Mucosa of rectum (tissue), 2 donors: Measurements from ENCODE around the gene TMEM121B.

Experiments
- H3K27ac ChIP-seq, 2 donors: one replicate each; pipeline ENCODE4 v1.7.0; 2013; ENCODE audit warnings: inconsistent platforms in 2 of 2, low read depth in 2 of 2, low read length in 2 of 2
- H3K27me3 ChIP-seq, 2 donors: one replicate each; pipeline ENCODE4 v1.7.0; 2013; ENCODE audit warnings: low read length in 2 of 2; ENCODE audit not compliant: control insufficient read depth in 2 of 2, insufficient read depth in 2 of 2
- H3K36me3 ChIP-seq, 2 donors: one replicate each; pipeline ENCODE4 v1.7.0; 2013; ENCODE audit warnings: low read length in 2 of 2; ENCODE audit not compliant: control insufficient read depth in 2 of 2, insufficient read depth in 2 of 2
- H3K4me1 ChIP-seq, 2 donors: one replicate each; pipeline ENCODE4 v1.7.0; 2013; ENCODE audit warnings: low read length in 2 of 2, mild to moderate bottlenecking in 1 of 2; ENCODE audit not compliant: control insufficient read depth in 2 of 2, insufficient read depth in 2 of 2
- H3K4me3 ChIP-seq, 2 donors: one replicate each; pipeline ENCODE4 v1.7.0; 2013; ENCODE audit warnings: low read length in 2 of 2
- H3K9ac ChIP-seq, 2 donors: one replicate each; pipeline ENCODE4 v1.7.0; 2013; ENCODE audit warnings: low read length in 2 of 2, low read depth in 1 of 2, mild to moderate bottlenecking in 1 of 2
- H3K9me3 ChIP-seq, 2 donors: one replicate each; pipeline ENCODE4 v1.7.0; 2013; ENCODE audit warnings: low read length in 2 of 2; ENCODE audit not compliant: control insufficient read depth in 2 of 2
- donor health status: healthy.
- donor health status: Normal muscosa, but diverticular disease.

TMEM121B gene

DNA sequence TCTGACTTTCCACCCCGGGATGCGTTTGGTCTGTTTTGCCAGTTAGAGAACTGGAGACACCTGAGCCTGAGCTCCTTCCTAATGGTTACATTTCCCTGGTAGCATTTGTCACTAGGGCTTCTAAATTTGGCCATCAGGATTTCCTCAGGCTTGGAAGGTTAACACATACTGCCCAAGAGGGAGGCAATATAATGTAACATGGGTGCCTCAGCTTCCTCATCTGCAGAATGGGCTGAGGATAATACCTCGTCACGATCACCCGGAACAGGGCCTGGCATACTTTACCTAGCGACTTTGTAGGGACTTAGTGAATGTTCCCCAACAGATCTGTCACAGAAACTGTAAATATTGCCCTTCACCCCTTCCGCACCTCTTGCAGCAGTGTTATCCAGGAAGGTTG lies 25.1 kb downstream of the TMEM121B start:
- no peaks in the 10 kb centered on the region for H3K27me3 ChIP-seq
- no peak overlapping the region for H3K27ac ChIP-seq
- peaks cover 26 to 37% of the 10 kb centered on the region in 2 donors for H3K36me3 ChIP-seq
- H3K9me3 ChIP-seq, result no peaks in the 10 kb centered on the region
- no peaks in the 10 kb centered on the region for H3K4me1 ChIP-seq
- H3K4me3 ChIP-seq, result no peak overlapping the region
- no peak overlapping the region for H3K9ac ChIP-seq

DNA sequence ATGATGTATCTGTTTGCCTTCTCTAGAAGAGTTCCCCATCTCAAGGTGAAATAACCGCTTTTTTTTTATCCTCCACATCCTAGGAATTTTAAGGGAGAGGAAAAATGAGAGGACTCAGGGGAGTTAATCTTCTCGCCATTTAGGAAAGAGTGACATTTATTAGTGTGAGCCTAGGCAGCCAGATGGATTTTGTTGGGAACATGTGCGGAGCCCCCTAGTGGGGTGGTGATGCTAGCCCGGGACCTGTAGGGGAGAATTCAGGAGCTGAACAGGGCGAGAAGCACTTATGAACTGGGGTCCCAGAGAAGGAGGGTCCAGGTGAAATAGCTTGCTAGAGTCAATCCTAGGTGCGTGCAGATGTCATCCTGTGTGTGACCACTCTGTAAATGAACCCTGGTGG lies 25.6 kb downstream of the TMEM121B start:
- Histone ChIP-seq H3K4me3 (no peak overlapping the region), H3K9me3 (no peaks in the 10 kb centered on the region), H3K36me3 (peaks cover 21 to 32% of the 10 kb centered on the region in 2 donors), H3K4me1 (no peaks in the 10 kb centered on the region), H3K9ac (no peak overlapping the region), H3K27ac (no peak overlapping the region), H3K27me3 (no peaks in the 10 kb centered on the region)

DNA sequence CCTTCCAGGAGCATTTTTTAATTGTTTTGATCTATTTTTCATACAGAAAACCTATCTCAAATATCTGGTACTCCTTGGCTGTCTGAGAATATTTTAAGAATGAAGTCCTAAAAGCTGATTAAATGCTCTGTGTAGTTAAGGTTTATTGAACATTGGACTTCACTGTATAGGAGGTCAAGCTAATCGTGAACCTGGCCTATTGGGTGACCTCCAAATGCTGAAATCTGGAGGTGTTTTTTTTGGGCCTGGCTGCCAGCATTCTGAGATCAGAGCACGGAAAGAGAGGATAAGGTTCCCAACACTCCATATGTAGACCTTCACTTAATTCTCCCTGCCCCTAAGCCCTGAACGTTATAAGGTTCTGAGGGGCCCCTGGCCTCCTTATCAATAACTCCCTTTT lies 28.1 kb downstream of the TMEM121B start:
- no peak overlapping the region for H3K27ac ChIP-seq
- no peaks in the 10 kb centered on the region for H3K9me3 ChIP-seq
- H3K36me3 ChIP-seq, result peaks cover 1 to 9% of the 10 kb centered on the region in 2 donors
- no peak overlapping the region for H3K9ac ChIP-seq
- peaks cover 0 to under 1% of the 10 kb centered on the region in 2 donors for H3K4me1 ChIP-seq
- H3K4me3 ChIP-seq, result no peak overlapping the region
- no peaks in the 10 kb centered on the region for H3K27me3 ChIP-seq

- no peaks in the 10 kb centered on the region for H3K36me3 ChIP-seq
- H3K9me3 ChIP-seq, result no peaks in the 10 kb centered on the region
- no peaks in the 10 kb centered on the region for H3K27me3 ChIP-seq
- H3K27ac ChIP-seq, result no peak overlapping the region
- H3K4me3 ChIP-seq, result no peak overlapping the region
- no peak overlapping the region for H3K9ac ChIP-seq
- H3K4me1 ChIP-seq, result peaks cover 3 to 5% of the 10 kb centered on the region in 2 donors
Measured at GRCh38 chr22:17091851-17092250, 29.3 kb downstream of the TMEM121B start.

DNA sequence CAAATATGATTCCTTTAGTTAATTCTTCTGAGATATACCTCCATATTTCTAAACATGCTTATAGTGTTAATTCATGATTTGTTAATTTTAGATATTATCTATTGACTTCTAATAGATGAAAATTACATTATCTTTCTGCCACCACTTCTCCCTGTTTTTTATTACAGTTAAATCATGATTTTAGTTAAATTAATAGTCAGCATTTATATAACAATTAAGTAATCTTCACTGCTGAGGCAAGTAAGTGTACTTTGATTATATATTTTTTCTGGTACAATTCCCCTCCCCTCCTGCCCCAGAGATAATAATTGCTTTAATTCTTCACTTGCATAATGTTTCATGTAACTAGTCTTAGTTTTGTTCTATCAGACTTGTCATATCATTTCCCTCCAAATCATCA lies 30.6 kb downstream of the TMEM121B start:
- Histone ChIP-seq H3K36me3 (no peaks in the 10 kb centered on the region), H3K4me3 (no peak overlapping the region), H3K4me1 (peaks cover 3 to 7% of the 10 kb centered on the region in 2 donors), H3K27me3 (no peaks in the 10 kb centered on the region), H3K9me3 (no peaks in the 10 kb centered on the region), H3K27ac (no peak overlapping the region), H3K9ac (no peak overlapping the region)

GRCh38 chr22:17087498-17088131 lies 33.5 kb downstream of the TMEM121B start:
- Histone ChIP-seq H3K4me1 (peaks cover 6 to 10% of the 10 kb centered on the region in 2 donors), H3K4me3 (peak overlapping the region in 1 of 2 donors; percentile 45), H3K9me3 (no peaks in the 10 kb centered on the region), H3K27ac (peak overlapping the region in 1 of 2 donors; percentile 19), H3K9ac (no peak overlapping the region), H3K36me3 (no peaks in the 10 kb centered on the region), H3K27me3 (no peaks in the 10 kb centered on the region)

- H3K9ac ChIP-seq, result no peak overlapping the region
- no peaks in the 10 kb centered on the region for H3K36me3 ChIP-seq
- H3K4me3 ChIP-seq, result peak overlapping the region in 1 of 2 donors; percentile 77
- no peaks in the 10 kb centered on the region for H3K9me3 ChIP-seq
- H3K4me1 ChIP-seq, result peaks cover 6 to 10% of the 10 kb centered on the region in 2 donors
- no peaks in the 10 kb centered on the region for H3K27me3 ChIP-seq
- H3K27ac ChIP-seq, result peak overlapping the region in 1 of 2 donors; percentile 19
Measured at GRCh38 chr22:17086788-17087497, 34.2 kb downstream of the TMEM121B start.

- Histone ChIP-seq H3K9ac (no peak overlapping the region), H3K27ac (no peak overlapping the region), H3K4me1 (peaks cover 6 to 10% of the 10 kb centered on the region in 2 donors), H3K4me3 (peak overlapping the region in 1 of 2 donors; percentile 77), H3K27me3 (no peaks in the 10 kb centered on the region), H3K36me3 (no peaks in the 10 kb centered on the region), H3K9me3 (no peaks in the 10 kb centered on the region)
Measured at GRCh38 chr22:17086296-17086695, 34.9 kb downstream of the TMEM121B start.

DNA sequence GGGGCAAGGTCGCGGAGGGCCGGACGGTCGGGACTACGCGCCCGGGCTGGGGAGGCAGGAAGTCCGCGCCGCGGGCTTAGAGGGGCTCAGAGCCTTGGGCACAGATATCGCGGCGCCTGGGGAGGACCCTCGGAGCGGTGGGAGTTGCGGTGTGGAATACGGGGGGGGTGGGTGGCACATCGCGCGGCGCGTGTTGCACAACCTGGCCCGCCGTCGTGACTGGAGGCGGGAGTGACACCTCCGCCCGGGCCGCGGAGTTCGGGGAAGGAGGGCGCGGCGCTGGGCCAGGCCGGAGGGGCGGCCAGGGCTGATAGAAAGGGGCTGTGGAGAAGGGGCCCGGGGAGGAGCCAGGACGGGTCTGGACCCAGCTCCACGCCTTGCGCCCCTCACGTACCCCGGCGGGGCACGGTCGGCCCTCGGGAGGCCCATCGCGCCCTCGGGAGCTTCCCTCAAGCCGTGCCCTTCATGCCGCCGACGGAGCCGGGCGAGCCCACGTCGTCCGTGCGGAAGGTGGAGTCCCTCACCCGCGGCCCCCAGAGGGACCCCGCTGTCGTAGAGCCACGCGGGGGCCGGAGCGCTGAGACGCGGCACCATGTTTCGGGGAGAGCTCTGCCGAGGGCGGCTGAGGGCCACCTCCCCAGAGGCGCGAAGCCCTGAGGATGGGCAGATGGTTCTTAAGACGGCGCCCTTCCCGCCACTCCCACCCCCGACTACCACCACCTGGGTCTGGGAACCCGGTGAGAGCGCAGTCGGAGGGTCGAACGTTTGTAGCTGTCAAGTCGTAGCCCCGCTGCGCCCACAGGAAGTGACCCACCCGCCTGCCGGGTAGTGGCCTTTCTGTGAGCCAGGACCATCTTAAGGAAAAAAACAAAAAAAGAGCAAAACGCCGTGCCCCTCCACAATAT lies 35.6 kb downstream of the TMEM121B start:
- Histone ChIP-seq H3K9ac (peak overlapping the region; percentile 74 to 97), H3K4me1 (peaks cover 6 to 10% of the 10 kb centered on the region in 2 donors), H3K36me3 (no peaks in the 10 kb centered on the region), H3K4me3 (peak overlapping the region; percentile 77 to 93), H3K27ac (peak overlapping the region; percentile 89 to 90), H3K27me3 (no peaks in the 10 kb centered on the region), H3K9me3 (no peaks in the 10 kb centered on the region)
